ENCODE data around the gene AMPH. TPM values are rescaled to one million over a fixed set of nuclear protein-coding genes. Genes with fewer than 3 reads are reported as not detected.
"Not testable (repeated sequence)": the region's sequence is repeated elsewhere in the genome, so short reads cannot be mapped to it uniquely, and the experiment has no call there.

The AMPH gene
- total RNA-seq, 1 experiment from 2014 or later: not detected

GRCh38 chr7:38341172-38341705, 289.9 kb downstream of the AMPH start:
- H3K9ac ChIP-seq (ENCODE audit: low read length); H3K4me2 ChIP-seq (ENCODE audit: low read depth, low read length, poor library complexity, severe bottlenecking); H3K4me1 ChIP-seq (ENCODE audit: low read length); H3K36me3 ChIP-seq (ENCODE audit: insufficient read depth, low read length); H3K79me2 ChIP-seq (ENCODE audit: low read length); H3K4me3 ChIP-seq (ENCODE audit: low read length); H3K27ac ChIP-seq (ENCODE audit: low read length); H4K20me1 ChIP-seq (ENCODE audit: insufficient read depth, low read depth, low read length); H3K27me3 ChIP-seq (ENCODE audit: low read length); H3K9me2 ChIP-seq (replicated peaks; ENCODE audit: insufficient read depth, low read length); H3K9me3 ChIP-seq (ENCODE audit: low read length): not testable (repeated sequence)
- peak overlapping the region; percentile 56; the same call in 1 of the 2 replicates for H2AFZ ChIP-seq (ENCODE audit: low read length)
- DNase-seq: peak; percentile 51

DNA sequence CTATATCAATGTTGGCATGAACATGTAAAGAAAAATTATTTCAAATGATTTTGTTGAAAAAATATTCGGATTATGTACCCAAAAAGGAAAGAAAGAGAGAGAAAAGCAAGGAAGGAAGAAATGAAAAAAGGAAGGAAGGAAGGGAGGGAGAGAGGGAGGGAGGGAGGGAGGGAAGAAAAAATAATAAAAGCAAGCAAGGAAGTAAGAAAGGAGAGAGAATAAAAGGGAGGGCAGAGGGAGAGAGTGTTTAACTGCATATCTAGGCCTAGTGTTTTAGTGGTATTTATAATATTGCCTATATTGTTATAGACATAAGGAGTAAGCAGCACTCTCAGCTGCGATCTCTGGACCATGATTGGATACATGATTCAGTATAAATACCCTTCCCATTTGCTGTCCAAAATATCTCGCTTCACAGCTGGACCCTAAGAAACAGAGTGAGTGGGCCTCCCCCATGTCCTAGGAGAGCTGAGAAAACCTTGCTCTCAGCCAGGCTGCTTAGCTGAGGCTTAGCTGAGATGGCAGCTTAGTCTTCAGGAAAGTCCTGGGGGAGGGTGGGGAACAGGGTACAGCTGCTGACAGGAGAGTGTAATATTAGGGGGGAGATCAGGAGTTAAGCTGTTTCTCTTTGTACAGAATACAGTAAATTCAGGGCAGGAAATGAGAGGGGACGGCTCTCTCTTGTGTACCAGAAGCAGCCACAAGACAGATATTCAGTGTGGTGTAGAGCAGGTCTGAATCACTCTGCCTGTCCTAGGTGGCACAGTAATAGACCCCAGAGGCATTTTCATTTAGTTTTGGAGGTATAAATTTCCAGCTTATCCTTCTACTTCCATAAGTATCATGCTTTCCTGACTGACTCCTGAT, 291.0 kb downstream of the AMPH start:
- Histone ChIP-seq H3K9me2 (replicated peaks; ENCODE audit: insufficient read depth, low read length) (no peaks in the 10 kb centered on the region), H3K4me2 (ENCODE audit: low read depth, low read length, poor library complexity, severe bottlenecking) (no peak overlapping the region), H3K9me3 (ENCODE audit: low read length) (no peaks in the 10 kb centered on the region), H3K9ac (ENCODE audit: low read length) (no peak overlapping the region), H3K36me3 (ENCODE audit: insufficient read depth, low read length) (no peaks in the 10 kb centered on the region), H3K27me3 (ENCODE audit: low read length) (no peaks in the 10 kb centered on the region), H3K79me2 (ENCODE audit: low read length) (no peaks in the 10 kb centered on the region), H3K4me3 (ENCODE audit: low read length) (no peak overlapping the region), H2AFZ (ENCODE audit: low read length) (peak overlapping the region; percentile 56; the same call in 1 of the 2 replicates), H4K20me1 (ENCODE audit: insufficient read depth, low read depth, low read length) (no peaks in the 10 kb centered on the region), H3K27ac (ENCODE audit: low read length) (no peak overlapping the region), H3K4me1 (ENCODE audit: low read length) (peaks cover 16% of the 10 kb centered on the region)
- DNase-seq: no peak

DNA sequence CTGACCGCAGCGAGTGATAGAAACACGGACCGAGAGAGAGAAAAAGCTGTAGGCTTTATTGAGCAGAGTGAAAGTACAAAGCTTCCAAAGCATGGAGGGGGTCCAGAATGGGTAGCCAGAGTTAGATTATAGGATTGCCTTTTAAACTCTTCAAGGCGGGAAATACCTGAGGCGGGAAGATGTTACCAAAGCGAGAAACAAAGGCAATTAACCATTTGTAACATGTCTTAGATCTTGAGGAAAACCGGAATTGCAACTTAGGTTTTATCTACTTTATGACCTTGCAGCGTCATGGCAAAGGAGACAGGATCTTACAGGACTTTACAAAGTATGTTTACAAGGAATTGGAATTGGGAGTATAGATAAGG, 295.0 kb downstream of the AMPH start:
- Histone ChIP-seq H2AFZ (ENCODE audit: low read length) (peak overlapping the region; percentile 98), H3K4me3 (ENCODE audit: low read length) (peak overlapping the region; percentile 5; the same call in 1 of the 2 replicates), H3K4me2 (ENCODE audit: low read depth, low read length, poor library complexity, severe bottlenecking) (peak overlapping the region; percentile 20), H3K9ac (ENCODE audit: low read length) (peak overlapping the region; percentile 18; the same call in 1 of the 2 replicates)
- not testable (repeated sequence) for H3K9me3 ChIP-seq (ENCODE audit: low read length); H3K79me2 ChIP-seq (ENCODE audit: low read length); DNase-seq; H3K36me3 ChIP-seq (ENCODE audit: insufficient read depth, low read length); H3K27me3 ChIP-seq (ENCODE audit: low read length); H3K27ac ChIP-seq (ENCODE audit: low read length); H3K9me2 ChIP-seq (replicated peaks; ENCODE audit: insufficient read depth, low read length); H4K20me1 ChIP-seq (ENCODE audit: insufficient read depth, low read depth, low read length); H3K4me1 ChIP-seq (ENCODE audit: low read length)

- Histone ChIP-seq H3K36me3 (ENCODE audit: insufficient read depth, low read length) (no peaks in the 10 kb centered on the region), H2AFZ (ENCODE audit: low read length) (peak overlapping the region; percentile 98), H4K20me1 (ENCODE audit: insufficient read depth, low read depth, low read length) (no peaks in the 10 kb centered on the region), H3K27me3 (ENCODE audit: low read length) (no peaks in the 10 kb centered on the region), H3K4me1 (ENCODE audit: low read length) (peaks cover 7% of the 10 kb centered on the region), H3K9me2 (replicated peaks; ENCODE audit: insufficient read depth, low read length) (no peaks in the 10 kb centered on the region), H3K27ac (ENCODE audit: low read length) (no peak overlapping the region), H3K9me3 (ENCODE audit: low read length) (no peaks in the 10 kb centered on the region), H3K9ac (ENCODE audit: low read length) (peak overlapping the region; percentile 18; the same call in 1 of the 2 replicates), H3K4me2 (ENCODE audit: low read depth, low read length, poor library complexity, severe bottlenecking) (peak overlapping the region; percentile 20), H3K79me2 (ENCODE audit: low read length) (no peaks in the 10 kb centered on the region), H3K4me3 (ENCODE audit: low read length) (peak overlapping the region; percentile 5; the same call in 1 of the 2 replicates)
- peak; percentile 94 for DNase-seq
These were observed 295.6 kb downstream of the AMPH start for GRCh38 chr7:38335492-38336147.

DNA sequence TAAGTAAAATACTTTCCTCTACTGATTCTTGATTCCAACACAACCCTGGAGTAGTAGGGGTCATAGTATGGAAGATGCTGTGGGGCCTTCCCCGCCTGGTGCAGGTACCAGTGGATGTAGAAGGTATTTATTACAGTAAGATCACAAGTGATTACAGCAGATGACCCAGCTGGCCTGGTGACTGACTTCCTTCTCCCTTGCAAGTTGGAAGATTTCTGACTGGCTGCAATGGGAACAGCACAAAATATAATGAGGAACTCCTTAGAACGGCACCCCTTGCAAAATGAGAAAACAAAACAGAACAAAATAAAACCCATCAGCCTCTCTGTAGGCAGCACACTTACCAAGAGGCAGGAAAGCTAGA, 296.1 kb downstream of the AMPH start:
- H3K4me1 ChIP-seq (ENCODE audit: low read length): peaks cover 7% of the 10 kb centered on the region
- H3K9ac ChIP-seq (ENCODE audit: low read length): no peak overlapping the region

DNA sequence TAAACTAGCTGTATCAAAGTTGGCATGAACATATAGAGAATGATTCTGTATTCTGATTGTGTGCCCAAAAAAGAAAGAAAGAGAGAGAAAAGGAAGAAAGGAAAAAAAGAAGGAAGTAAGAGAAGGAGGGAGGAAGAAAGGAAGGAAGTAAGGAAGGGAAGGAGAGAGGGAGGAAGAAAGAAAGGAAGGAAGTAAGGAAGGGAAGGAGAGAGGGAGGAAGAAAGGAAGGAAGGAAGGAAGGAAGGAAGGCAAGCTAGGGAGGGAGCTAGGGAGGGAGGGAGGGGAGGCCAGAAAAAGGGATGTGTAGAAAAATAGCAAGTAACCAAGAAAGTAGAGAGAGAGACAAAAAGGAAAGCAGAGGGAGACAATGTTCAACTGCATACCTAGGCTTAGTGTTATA, 297.0 kb downstream of the AMPH start:
- H4K20me1 ChIP-seq (ENCODE audit: insufficient read depth, low read depth, low read length): no peaks in the 10 kb centered on the region
- H3K9me2 ChIP-seq (replicated peaks; ENCODE audit: insufficient read depth, low read length): no peaks in the 10 kb centered on the region

More for the DNA sequence above, 296.1 kb downstream of the AMPH start:
- Histone ChIP-seq H3K4me2 (ENCODE audit: low read depth, low read length, poor library complexity, severe bottlenecking) (no peak overlapping the region), H3K4me3 (ENCODE audit: low read length) (no peak overlapping the region), H3K27ac (ENCODE audit: low read length) (no peak overlapping the region), H3K9me2 (replicated peaks; ENCODE audit: insufficient read depth, low read length) (no peaks in the 10 kb centered on the region), H3K9me3 (ENCODE audit: low read length) (no peaks in the 10 kb centered on the region), H4K20me1 (ENCODE audit: insufficient read depth, low read depth, low read length) (no peaks in the 10 kb centered on the region), H3K27me3 (ENCODE audit: low read length) (no peaks in the 10 kb centered on the region), H3K36me3 (ENCODE audit: insufficient read depth, low read length) (no peaks in the 10 kb centered on the region), H3K79me2 (ENCODE audit: low read length) (no peaks in the 10 kb centered on the region), H2AFZ (ENCODE audit: low read length) (0 out of 2 replicates have a peak overlapping the region, but pooled peaks have one; percentile 36)
- DNase-seq: no peak

More for the DNA sequence above, 297.0 kb downstream of the AMPH start:
- H3K4me2 ChIP-seq (ENCODE audit: low read depth, low read length, poor library complexity, severe bottlenecking): no peak overlapping the region
- no peaks in the 10 kb centered on the region for H3K27me3 ChIP-seq (ENCODE audit: low read length)
- H3K36me3 ChIP-seq (ENCODE audit: insufficient read depth, low read length): no peaks in the 10 kb centered on the region
- H3K9me3 ChIP-seq (ENCODE audit: low read length): no peaks in the 10 kb centered on the region
- no peak overlapping the region for H3K4me3 ChIP-seq (ENCODE audit: low read length)
- H3K9ac ChIP-seq (ENCODE audit: low read length): no peak overlapping the region
- no peak overlapping the region for H2AFZ ChIP-seq (ENCODE audit: low read length)
- H3K27ac ChIP-seq (ENCODE audit: low read length): no peak overlapping the region
- H3K4me1 ChIP-seq (ENCODE audit: low read length): peaks cover 7% of the 10 kb centered on the region
- no peaks in the 10 kb centered on the region for H3K79me2 ChIP-seq (ENCODE audit: low read length)
- DNase-seq: no peak

Small RNA genes within 50 kb of the gene (small RNA-seq; reads per million reads assigned to genes)
- gene RN7SL83P (not detected), gene TRGV6 (not detected)

Measured in Karpas-422 (cell line).